HL-60 (cell line): ENCODE data around the gene PSMD14.

ENCODE experiments used
- CTCF ChIP-seq: IDR thresholded peaks from one replicate; pipeline ENCODE4 v1.5.1; 2011; ENCODE audit warnings: low read length, control low read depth, inconsistent platforms; ENCODE audit not compliant: insufficient read depth
- GABPA ChIP-seq: IDR thresholded peaks from 2 replicates; pipeline ENCODE4 v1.6.1; 2012; ENCODE audit warnings: low read depth
- POLR2AphosphoS5 ChIP-seq: IDR thresholded peaks from 2 replicates; pipeline ENCODE4 v1.6.1; 2012; ENCODE audit warnings: low read depth
- TF ChIP-seq, protein P1 (sequence below): IDR thresholded peaks from 2 replicates; pipeline ENCODE4 v1.6.1; 2012; ENCODE audit warnings: low read depth; ENCODE audit not compliant: insufficient replicate concordance

DNA sequence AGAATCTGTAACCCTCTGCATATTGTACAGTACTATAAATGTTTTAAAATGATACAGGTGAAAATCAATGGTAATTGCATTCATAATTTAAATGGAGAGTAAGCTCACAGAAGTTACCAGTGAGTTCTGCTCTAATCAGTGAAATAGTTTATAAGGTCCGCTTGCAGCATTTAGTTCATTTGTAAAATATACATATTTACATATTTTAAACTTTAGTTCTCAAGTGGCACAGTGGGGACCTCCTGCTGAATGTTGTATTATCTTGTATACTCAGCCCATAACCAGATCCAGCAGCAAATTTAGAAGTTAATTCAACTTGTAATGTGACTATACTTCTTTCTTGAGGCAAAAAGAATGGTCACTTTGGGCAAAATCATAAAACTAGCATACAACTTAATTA is 66.2 kb downstream of the PSMD14 start:
- TF ChIP-seq POLR2AphosphoS5 (no peak), CTCF (no peak), GABPA (no peak)
- TF ChIP-seq, protein P1, sequence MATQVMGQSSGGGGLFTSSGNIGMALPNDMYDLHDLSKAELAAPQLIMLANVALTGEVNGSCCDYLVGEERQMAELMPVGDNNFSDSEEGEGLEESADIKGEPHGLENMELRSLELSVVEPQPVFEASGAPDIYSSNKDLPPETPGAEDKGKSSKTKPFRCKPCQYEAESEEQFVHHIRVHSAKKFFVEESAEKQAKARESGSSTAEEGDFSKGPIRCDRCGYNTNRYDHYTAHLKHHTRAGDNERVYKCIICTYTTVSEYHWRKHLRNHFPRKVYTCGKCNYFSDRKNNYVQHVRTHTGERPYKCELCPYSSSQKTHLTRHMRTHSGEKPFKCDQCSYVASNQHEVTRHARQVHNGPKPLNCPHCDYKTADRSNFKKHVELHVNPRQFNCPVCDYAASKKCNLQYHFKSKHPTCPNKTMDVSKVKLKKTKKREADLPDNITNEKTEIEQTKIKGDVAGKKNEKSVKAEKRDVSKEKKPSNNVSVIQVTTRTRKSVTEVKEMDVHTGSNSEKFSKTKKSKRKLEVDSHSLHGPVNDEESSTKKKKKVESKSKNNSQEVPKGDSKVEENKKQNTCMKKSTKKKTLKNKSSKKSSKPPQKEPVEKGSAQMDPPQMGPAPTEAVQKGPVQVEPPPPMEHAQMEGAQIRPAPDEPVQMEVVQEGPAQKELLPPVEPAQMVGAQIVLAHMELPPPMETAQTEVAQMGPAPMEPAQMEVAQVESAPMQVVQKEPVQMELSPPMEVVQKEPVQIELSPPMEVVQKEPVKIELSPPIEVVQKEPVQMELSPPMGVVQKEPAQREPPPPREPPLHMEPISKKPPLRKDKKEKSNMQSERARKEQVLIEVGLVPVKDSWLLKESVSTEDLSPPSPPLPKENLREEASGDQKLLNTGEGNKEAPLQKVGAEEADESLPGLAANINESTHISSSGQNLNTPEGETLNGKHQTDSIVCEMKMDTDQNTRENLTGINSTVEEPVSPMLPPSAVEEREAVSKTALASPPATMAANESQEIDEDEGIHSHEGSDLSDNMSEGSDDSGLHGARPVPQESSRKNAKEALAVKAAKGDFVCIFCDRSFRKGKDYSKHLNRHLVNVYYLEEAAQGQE = no peak
